ENCODE results near the gene CDH16.

GRCh38 chr16:66911801-66912200 lies 6.9 kb downstream of the CDH16 start:
- TF ChIP-seq POLR2AphosphoS5 (IDR thresholded peaks at IDR 0.05; ENCODE audit: insufficient read depth in 1 of 2, low read depth in 1 of 2) (no peak), CTCF (IDR thresholded peaks at IDR 0.05) (no peak)

Data from vagina (tissue), 2 donors.